NB4 (cell line): ENCODE results near the gene ALPL.

ENCODE experiments used
- MYC ChIP-seq: IDR thresholded peaks from 2 replicates; pipeline ENCODE4 v1.6.1; 2011; ENCODE audit warnings: low read depth, low read length
- TF ChIP-seq, protein P1 (sequence below): IDR thresholded peaks from one replicate; pipeline ENCODE4 v1.5.1; 2012; ENCODE audit warnings: low read depth, low read length
- TF ChIP-seq, protein P2 (sequence below): IDR thresholded peaks from 2 replicates; pipeline ENCODE4 v1.6.1; 2011; ENCODE audit warnings: low read depth, low read length

DNA sequence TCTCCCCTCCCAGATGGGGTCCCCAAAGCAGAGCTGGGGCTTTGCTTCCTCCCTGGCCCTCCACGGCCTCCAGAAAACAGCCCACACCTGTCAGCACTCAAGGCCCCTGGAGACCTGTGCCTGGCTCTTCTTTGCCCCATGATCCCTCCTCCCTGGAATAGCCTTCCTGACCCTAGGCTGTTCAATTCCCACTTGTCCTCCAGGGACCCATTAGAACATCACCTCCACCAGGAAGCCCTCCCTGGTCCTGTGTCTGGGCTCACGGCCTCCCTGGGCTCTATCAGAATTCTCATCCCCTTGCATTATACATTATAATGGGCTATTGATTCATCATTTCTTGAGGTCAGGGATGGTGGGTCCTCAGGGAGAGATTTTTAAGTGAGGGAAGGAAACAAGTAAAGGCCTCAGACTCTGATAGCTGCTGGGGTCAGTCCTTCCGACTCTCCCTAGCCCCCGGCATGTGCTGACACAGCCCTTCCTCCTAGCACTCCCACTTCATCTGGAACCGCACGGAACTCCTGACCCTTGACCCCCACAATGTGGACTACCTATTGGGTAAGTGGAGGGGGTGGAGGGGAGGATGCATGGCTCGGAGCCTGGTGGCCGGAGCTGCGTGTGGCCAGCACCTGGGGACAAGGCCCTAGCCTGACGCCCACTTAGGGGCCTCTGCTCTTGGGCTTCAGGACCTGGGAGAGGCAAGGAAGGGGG, 60.8 kb downstream of the ALPL start:
- TF ChIP-seq, protein P1, sequence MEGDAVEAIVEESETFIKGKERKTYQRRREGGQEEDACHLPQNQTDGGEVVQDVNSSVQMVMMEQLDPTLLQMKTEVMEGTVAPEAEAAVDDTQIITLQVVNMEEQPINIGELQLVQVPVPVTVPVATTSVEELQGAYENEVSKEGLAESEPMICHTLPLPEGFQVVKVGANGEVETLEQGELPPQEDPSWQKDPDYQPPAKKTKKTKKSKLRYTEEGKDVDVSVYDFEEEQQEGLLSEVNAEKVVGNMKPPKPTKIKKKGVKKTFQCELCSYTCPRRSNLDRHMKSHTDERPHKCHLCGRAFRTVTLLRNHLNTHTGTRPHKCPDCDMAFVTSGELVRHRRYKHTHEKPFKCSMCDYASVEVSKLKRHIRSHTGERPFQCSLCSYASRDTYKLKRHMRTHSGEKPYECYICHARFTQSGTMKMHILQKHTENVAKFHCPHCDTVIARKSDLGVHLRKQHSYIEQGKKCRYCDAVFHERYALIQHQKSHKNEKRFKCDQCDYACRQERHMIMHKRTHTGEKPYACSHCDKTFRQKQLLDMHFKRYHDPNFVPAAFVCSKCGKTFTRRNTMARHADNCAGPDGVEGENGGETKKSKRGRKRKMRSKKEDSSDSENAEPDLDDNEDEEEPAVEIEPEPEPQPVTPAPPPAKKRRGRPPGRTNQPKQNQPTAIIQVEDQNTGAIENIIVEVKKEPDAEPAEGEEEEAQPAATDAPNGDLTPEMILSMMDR, result no peak
- TF ChIP-seq, protein P2, sequence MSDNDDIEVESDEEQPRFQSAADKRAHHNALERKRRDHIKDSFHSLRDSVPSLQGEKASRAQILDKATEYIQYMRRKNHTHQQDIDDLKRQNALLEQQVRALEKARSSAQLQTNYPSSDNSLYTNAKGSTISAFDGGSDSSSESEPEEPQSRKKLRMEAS, result no peak
- TF ChIP-seq MYC, result no peak
